A549 (cell line): Measurements from ENCODE around the gene RGS19. TPM values are rescaled to one million over a fixed set of nuclear protein-coding genes. Genes with fewer than 3 reads are reported as not detected.

Experiments used
- ATAC-seq, 2 experiments: fragments of 200-7000 bp in 1 of 2; fragments of >200 bp in 1 of 2; cut with Nextera tagmentation in 1 of 2; cut with Tn5 transposase in 1 of 2; 3 replicates each; pipeline versions ENCODE4 v1.8.0 to v1.9.1; 2018 to 2020; ENCODE audit warnings: mild to moderate bottlenecking in 1 of 2, moderate library complexity in 1 of 2
- CTCF ChIA-PET: fragments of 300-600 bp; sonication (Branson Sonifier 250); formaldehyde crosslinking; extraction: SDS; loops from one replicate; lab custom pipeline; 2021; ENCODE audit warnings: antibody characterized with exemption, inconsistent platforms; lab: Yijun Ruan, JAX
- POLR2A ChIA-PET: fragments of 350-600 bp; formaldehyde crosslinking; extraction: SDS; loops from one replicate; lab custom pipeline; 2021; ENCODE audit warnings: antibody characterized with exemption, inconsistent platforms; lab: Yijun Ruan, JAX
- DNase-seq, 2 experiments: peaks; one replicate each; pipeline versions ENCODE4 v3.0.0 to v3.0.0-alpha.2; 2011 to 2016; ENCODE audit warnings: low read depth in 1 of 2, low spot score in 1 of 2
- FAIRE-seq: peaks from 2 replicates; lab custom pipeline; 2011; peaks lifted over from hg19 to GRCh38; lab: Jason Lieb, UNC
- H3K27ac ChIP-seq, 2 experiments: fragments of >200 bp; sonication (Bioruptor Twin); formaldehyde crosslinking; 3 replicates each; pipeline ENCODE4 v1.5.1; 2016 to 2017
- H3K4me1 ChIP-seq: fragments of >200 bp; sonication (Bioruptor Twin); formaldehyde crosslinking; 3 replicates; pipeline ENCODE4 v1.6.1; 2016
- H3K4me2 ChIP-seq: fragments of >200 bp; sonication (Bioruptor Twin); formaldehyde crosslinking; 3 replicates; pipeline ENCODE4 v1.6.1; 2016
- H3K4me3 ChIP-seq: fragments of >200 bp; sonication (Bioruptor Twin); formaldehyde crosslinking; 3 replicates; pipeline ENCODE4 v1.5.1; 2016
- H3K9me3 ChIP-seq: fragments of >200 bp; sonication (Bioruptor Twin); formaldehyde crosslinking; 3 replicates; pipeline ENCODE4 v1.6.1; 2016
- CBX2 ChIP-seq: fragments of 200-600 bp; sonication (generic); IDR thresholded peaks from 2 replicates; pipeline ENCODE4 v1.6.1; 2016; ENCODE audit warnings: low read depth, mild to moderate bottlenecking, borderline replicate concordance
- E2F6 ChIP-seq: IDR thresholded peaks from 2 replicates; pipeline ENCODE4 v1.6.1; 2012; ENCODE audit warnings: low read depth, borderline replicate concordance
- EP300 ChIP-seq, 2 experiments: fragments of >200 bp; sonication (Bioruptor Twin); formaldehyde crosslinking; IDR thresholded peaks; 2 replicates in 1 of 2; 3 replicates in 1 of 2; pipeline ENCODE4 v1.6.1; 2016 to 2017
- FOXS1 ChIP-seq: fragments of 250-450 bp; sonication (Bioruptor Pico); IDR thresholded peaks from 2 replicates; pipeline ENCODE4 v1.5.0; 2020; ENCODE audit warnings: mild to moderate bottlenecking, moderate library complexity
- HEYL ChIP-seq: fragments of 250-450 bp; sonication (Bioruptor Pico); IDR thresholded peaks from 2 replicates; pipeline ENCODE4 v1.8.0; 2021; ENCODE audit warnings: mild to moderate bottlenecking, moderate library complexity
- HMGXB4 ChIP-seq: fragments of 250-450 bp; sonication (Bioruptor Pico); IDR thresholded peaks from 2 replicates; pipeline ENCODE4 v1.5.0; 2021; ENCODE audit warnings: mild to moderate bottlenecking, moderate library complexity, borderline replicate concordance
- KDM5A ChIP-seq: fragments of 200-600 bp; sonication (generic); IDR thresholded peaks from 2 replicates; pipeline ENCODE4 v1.6.1; 2016; ENCODE audit warnings: antibody characterized with exemption, mild to moderate bottlenecking
- MAFK ChIP-seq: fragments of 450-650 bp; IDR thresholded peaks from 2 replicates; pipeline ENCODE4 v1.6.1; 2014; ENCODE audit not compliant: partially characterized antibody
- NPAS2 ChIP-seq: fragments of 250-450 bp; sonication (Bioruptor Pico); IDR thresholded peaks from 2 replicates; pipeline ENCODE4 v1.8.0; 2022; ENCODE audit warnings: mild to moderate bottlenecking, moderate library complexity, borderline replicate concordance
- NR3C1 ChIP-seq: fragments of >200 bp; sonication (Bioruptor Twin); formaldehyde crosslinking; IDR thresholded peaks from 3 replicates; pipeline ENCODE4 v1.6.1; 2017
- RARB ChIP-seq: fragments of 250-450 bp; sonication (Bioruptor Pico); IDR thresholded peaks from 2 replicates; pipeline ENCODE4 v1.8.0; 2021; ENCODE audit warnings: mild to moderate bottlenecking, moderate library complexity
- RCOR1 ChIP-seq: fragments of 150-350 bp; IDR thresholded peaks from 2 replicates; pipeline ENCODE4 v1.6.1; 2014; ENCODE audit warnings: antibody characterized with exemption, low read length, low read depth
- REST ChIP-seq: fragments of 200-600 bp; sonication (generic); IDR thresholded peaks from 2 replicates; pipeline ENCODE4 v1.6.1; 2016; ENCODE audit warnings: antibody characterized with exemption, mild to moderate bottlenecking, moderate library complexity
- SMC3 ChIP-seq: fragments of >200 bp; sonication (Bioruptor Twin); formaldehyde crosslinking; IDR thresholded peaks from 3 replicates; pipeline ENCODE4 v1.6.1; 2018; ENCODE audit warnings: inconsistent platforms
- TP53 ChIP-seq: fragments of 250-450 bp; sonication (Bioruptor Pico); IDR thresholded peaks from 2 replicates; pipeline ENCODE4 v1.5.0; 2021; ENCODE audit warnings: mild to moderate bottlenecking, moderate library complexity
- ZC3H11A ChIP-seq: fragments of 450-650 bp; IDR thresholded peaks from 2 replicates; pipeline ENCODE4 v1.6.1; 2014; ENCODE audit warnings: antibody characterized with exemption, mild to moderate bottlenecking
- ZNF302 ChIP-seq: fragments of 250-450 bp; sonication (Bioruptor Pico); IDR thresholded peaks from 2 replicates; pipeline ENCODE4 v1.9.0; 2021; ENCODE audit warnings: inconsistent platforms, mild to moderate bottlenecking, moderate library complexity
- ZSCAN20 ChIP-seq: fragments of 250-450 bp; sonication (Bioruptor Pico); IDR thresholded peaks from 2 replicates; pipeline ENCODE4 v1.8.0; 2022; ENCODE audit warnings: mild to moderate bottlenecking, moderate library complexity
- WGBS: methylation state at CpG from one replicate; pipeline ENCODE4 v1.1.6; 2017; ENCODE audit errors: missing lambda C conversion rate; 5-methylcytosine and 5-hydroxymethylcytosine counted together
- polyA plus RNA-seq, 4 experiments: library from polyadenylated mRNA; depleted of rRNA in 3 of 4; stranded (reverse); fragments of >200 nt; fragmentation: RNase III in 1 of 4; extraction: RNeasy Plus Mini Kit Qiagen cat#74134 plus additional on column Dnase treatment in 1 of 4; gene quantifications; 2 replicates in 3 of 4; 3 replicates in 1 of 4; pipeline ENCODE4 v1.2.3, GENCODE V29; 2011 to 2017

RGS19 gene
- polyA plus RNA-seq, 2 of the 4 experiments (the other 2 are of a cell fraction): 13.8 to 18.8 TPM

GRCh38 chr20:64111841-64112641 is 32.7 kb upstream of the RGS19 start:
- Histone ChIP-seq H3K27ac (no peak overlapping the region), H3K4me3 (no peak overlapping the region), H3K9me3 (no peaks in the 10 kb centered on the region), H3K4me2 (no peak overlapping the region), H3K4me1 (no peaks in the 10 kb centered on the region)
- CTCF ChIA-PET: interaction anchor here (0.8 to 7.6 kb wide), 5 partner anchors 9 to 53 kb away, joined by 3 to 63 read pairs (median 6); partner anchors contain the start of gene LKAAEAR1
- no peak for FAIRE-seq
- no peak for ATAC-seq
- TF ChIP-seq HMGXB4 (CRISPR knock-in tag): no peak
- TF ChIP-seq CBX2: no peak
- no peak for TF ChIP-seq SMC3
- TF ChIP-seq TP53 (CRISPR knock-in tag): no peak
- TF ChIP-seq NPAS2 (CRISPR knock-in tag): no peak
- TF ChIP-seq, all 56 proteins: peak for 0
- 77% methylated on average over 18 of the region's 19 CpGs for WGBS
- POLR2A ChIA-PET: no interaction called here
- DNase-seq: no peak

GRCh38 chr20:64110411-64111068 is 31.2 kb upstream of the RGS19 start:
- POLR2A ChIA-PET: no interaction called here
- no peak overlapping the region for H3K27ac ChIP-seq
- CTCF ChIA-PET: interaction anchor here (1.0 to 7.6 kb wide), 5 partner anchors 9 to 71 kb away, joined by 3 to 63 read pairs (median 6); partner anchors contain the start of gene LKAAEAR1
- H3K4me3 ChIP-seq: no peak overlapping the region
- H3K4me2 ChIP-seq: no peak overlapping the region
- TF ChIP-seq HMGXB4 (CRISPR knock-in tag): no peak
- TF ChIP-seq E2F6: no peak
- no peak for TF ChIP-seq ZC3H11A
- no peak for TF ChIP-seq FOXS1
- TF ChIP-seq REST: no peak
- TF ChIP-seq MAFK: no peak
- TF ChIP-seq NR3C1: no peak
- no peak for TF ChIP-seq HEYL (CRISPR knock-in tag)
- TF ChIP-seq NPAS2 (CRISPR knock-in tag): no peak
- TF ChIP-seq RCOR1: no peak
- no peak for TF ChIP-seq KDM5A
- TF ChIP-seq ZSCAN20 (CRISPR knock-in tag): no peak
- TF ChIP-seq EP300 (IDR thresholded peaks at IDR 0.05): no peak
- no peak for TF ChIP-seq RARB (CRISPR knock-in tag)
- no peak for TF ChIP-seq ZNF302 (CRISPR knock-in tag)
- TF ChIP-seq TP53 (CRISPR knock-in tag): no peak
- ATAC-seq: no peak
- H3K4me1 ChIP-seq: no peaks in the 10 kb centered on the region
- H3K9me3 ChIP-seq: no peaks in the 10 kb centered on the region
- no peak for DNase-seq
- no peak for FAIRE-seq
- WGBS: 91% methylated on average over 8 of the region's 10 CpGs
